SK-N-SH (cell line): ENCODE measurements around the gene B3GNT3. TPM values are rescaled to one million over a fixed set of nuclear protein-coding genes. Genes with fewer than 3 reads are reported as not detected.
"Not testable (repeated sequence)": the region's sequence is repeated elsewhere in the genome, so short reads cannot be mapped to it uniquely, and the experiment has no call there.

Experiments
- CTCF ChIA-PET: fragments of 300-600, 350-600 bp; formaldehyde crosslinking; extraction: SDS; loops from one replicate; lab custom pipeline; 2021; lab: Yijun Ruan, JAX
- POLR2A ChIA-PET: fragments of 350-600 bp; sonication (Branson Sonifier 250); formaldehyde crosslinking; extraction: SDS; loops from one replicate; lab custom pipeline; 2020; ENCODE audit warnings: antibody characterized with exemption, inconsistent platforms; lab: Yijun Ruan, JAX
- DNase-seq: peaks from one replicate; pipeline ENCODE4 v3.0.0; 2012
- H2AFZ ChIP-seq: fragments of 200-600 bp; sonication (generic); 2 replicates; pipeline ENCODE4 v1.8.1; 2016; ENCODE audit warnings: antibody characterized with exemption, mild to moderate bottlenecking, low read depth
- H3F3A ChIP-seq: fragments of 200-600 bp; sonication (generic); replicated peaks from 2 replicates; pipeline ENCODE3; 2016; ENCODE audit warnings: antibody characterized with exemption, mild to moderate bottlenecking; ENCODE audit not compliant: insufficient read depth
- H3K27ac ChIP-seq, 2 experiments: fragments of 200-500 bp in 1 of 2; fragments of 200-600 bp in 1 of 2; sonication (Bioruptor generic) in 1 of 2; sonication (generic), shearing (Covaris generic) in 1 of 2; 2 replicates each; pipeline versions ENCODE4 v1.5.1 to v1.6.1; 2014 to 2016; ENCODE audit warnings: low read depth in 2 of 2, inconsistent platforms in 1 of 2, low read length in 1 of 2, mild to moderate bottlenecking in 1 of 2, mixed read lengths in 1 of 2
- H3K27me3 ChIP-seq: fragments of 200-600 bp; sonication (generic), shearing (Covaris generic); 2 replicates; pipeline ENCODE4 v1.6.1; 2016; ENCODE audit warnings: mixed run types; ENCODE audit not compliant: insufficient read depth
- H3K36me3 ChIP-seq, 2 experiments: fragments of 200-500 bp in 1 of 2; fragments of 200-600 bp in 1 of 2; sonication (Bioruptor generic) in 1 of 2; sonication (generic) in 1 of 2; replicated peaks in 1 of 2; 2 replicates each; pipeline versions ENCODE3 to v1.5.1; 2014 to 2016; ENCODE audit warnings: low read length in 1 of 2, mild to moderate bottlenecking in 1 of 2; ENCODE audit not compliant: insufficient read depth in 2 of 2, control insufficient read depth in 1 of 2
- H3K4me1 ChIP-seq, 2 experiments: fragments of 200-500 bp in 1 of 2; fragments of 200-600 bp in 1 of 2; sonication (Bioruptor generic) in 1 of 2; sonication (generic), shearing (Covaris generic) in 1 of 2; 2 replicates each; pipeline versions ENCODE4 v1.5.1 to v1.6.1; 2014 to 2016; ENCODE audit warnings: low read depth in 1 of 2, low read length in 1 of 2, mixed run types in 1 of 2; ENCODE audit not compliant: insufficient read depth in 2 of 2, control insufficient read depth in 1 of 2
- H3K4me2 ChIP-seq: fragments of 200-600 bp; sonication (generic), shearing (Covaris generic); 2 replicates; pipeline ENCODE4 v1.6.1; 2017; ENCODE audit warnings: mixed run types
- H3K4me3 ChIP-seq, 2 experiments: fragments of 200-500 bp in 1 of 2; fragments of 200-600 bp in 1 of 2; sonication (Bioruptor generic) in 1 of 2; sonication (generic), shearing (Covaris generic) in 1 of 2; 2 replicates each; pipeline versions ENCODE4 v1.5.1 to v1.8.1; 2014 to 2016; ENCODE audit warnings: low read depth in 2 of 2, inconsistent platforms in 1 of 2, low read length in 1 of 2, mild to moderate bottlenecking in 1 of 2, mixed read lengths in 1 of 2, moderate library complexity in 1 of 2
- H3K79me2 ChIP-seq: fragments of 200-600 bp; sonication (generic); 2 replicates; pipeline ENCODE4 v1.8.1; 2017; ENCODE audit warnings: mild to moderate bottlenecking; ENCODE audit not compliant: insufficient read depth
- H3K9ac ChIP-seq: fragments of 200-600 bp; sonication (generic); 2 replicates; pipeline ENCODE4 v1.6.1; 2017; ENCODE audit warnings: mixed run types
- H3K9me2 ChIP-seq: fragments of 200-600 bp; sonication (generic); 2 replicates; pipeline ENCODE4 v1.6.1; 2017; ENCODE audit warnings: mixed run types
- H3K9me3 ChIP-seq: fragments of 200-600 bp; sonication (generic); 2 replicates; pipeline ENCODE4 v1.6.1; 2017; ENCODE audit warnings: mixed run types, mild to moderate bottlenecking, moderate library complexity
- H4K20me1 ChIP-seq: fragments of 200-600 bp; sonication (generic); 2 replicates; pipeline ENCODE4 v1.6.1; 2017; ENCODE audit warnings: mild to moderate bottlenecking, mixed run types; ENCODE audit not compliant: insufficient read depth
- EZH2phosphoT487 ChIP-seq: fragments of 200-600 bp; sonication (generic); IDR thresholded peaks from 2 replicates; pipeline ENCODE4 v1.6.1; 2017; ENCODE audit warnings: low read depth, mixed run types, mild to moderate bottlenecking, antibody characterized with exemption, moderate library complexity, borderline replicate concordance
- FOSL2 ChIP-seq: IDR thresholded peaks from 2 replicates; pipeline ENCODE4 v1.4.0; 2012; ENCODE audit warnings: low read depth, mild to moderate bottlenecking, moderate library complexity, borderline replicate concordance
- FOXJ3 ChIP-seq: sonication (generic); formaldehyde crosslinking; IDR thresholded peaks from 2 replicates; pipeline ENCODE4 v1.5.1; 2020; ENCODE audit warnings: mild to moderate bottlenecking, missing genetic modification reagents
- GABPA ChIP-seq: IDR thresholded peaks from 2 replicates; pipeline ENCODE4 v1.4.0; 2012; ENCODE audit warnings: low read depth, mild to moderate bottlenecking
- GATA2 ChIP-seq: sonication (generic); formaldehyde crosslinking; IDR thresholded peaks from 2 replicates; pipeline ENCODE4 v1.5.0; 2020; ENCODE audit warnings: mild to moderate bottlenecking, missing genetic modification reagents
- JUND ChIP-seq: IDR thresholded peaks from 2 replicates; pipeline ENCODE4 v1.4.0; 2012
- POLR2AphosphoS5 ChIP-seq: IDR thresholded peaks from 2 replicates; pipeline ENCODE4 v1.6.1; 2012; ENCODE audit warnings: low read depth, low read length
- RCOR1 ChIP-seq: fragments of 150-350 bp; IDR thresholded peaks from 2 replicates; pipeline ENCODE4 v1.6.1; 2017; ENCODE audit warnings: antibody characterized with exemption, low read length
- TCF12 ChIP-seq: IDR thresholded peaks from 2 replicates; pipeline ENCODE4 v1.4.0; 2012
- WGBS: methylation state at CpG from one replicate; pipeline ENCODE4 v1.1.6; 2017; ENCODE audit warnings: low lambda C conversion rate; 5-methylcytosine and 5-hydroxymethylcytosine counted together
- polyA plus RNA-seq, 3 experiments: library from polyadenylated mRNA; depleted of rRNA; stranded (reverse); fragments of >200 nt; gene quantifications; 2 replicates each; pipeline ENCODE4 v1.2.3, GENCODE V29; 2012
- TF ChIP-seq, protein P1 (sequence below): fragments of 200-600 bp; sonication (generic); IDR thresholded peaks from 2 replicates; pipeline ENCODE4 v1.6.1; 2017; ENCODE audit warnings: antibody characterized with exemption, mild to moderate bottlenecking, moderate library complexity
- TF ChIP-seq, protein P2 (sequence below): fragments of 150-350 bp; IDR thresholded peaks from 2 replicates; pipeline ENCODE4 v1.6.1; 2016; ENCODE audit warnings: mild to moderate bottlenecking, low read depth, low read length
- TF ChIP-seq, protein P3 (sequence below): IDR thresholded peaks from 2 replicates; pipeline ENCODE4 v1.4.0; 2012; ENCODE audit warnings: low read depth, borderline replicate concordance
- TF ChIP-seq, protein P4 (sequence below): IDR thresholded peaks from 2 replicates; pipeline ENCODE4; 2012

Gene B3GNT3
- polyA plus RNA-seq, 1 of the 3 experiments (the other 2 are of a cell fraction) = not detected

DNA sequence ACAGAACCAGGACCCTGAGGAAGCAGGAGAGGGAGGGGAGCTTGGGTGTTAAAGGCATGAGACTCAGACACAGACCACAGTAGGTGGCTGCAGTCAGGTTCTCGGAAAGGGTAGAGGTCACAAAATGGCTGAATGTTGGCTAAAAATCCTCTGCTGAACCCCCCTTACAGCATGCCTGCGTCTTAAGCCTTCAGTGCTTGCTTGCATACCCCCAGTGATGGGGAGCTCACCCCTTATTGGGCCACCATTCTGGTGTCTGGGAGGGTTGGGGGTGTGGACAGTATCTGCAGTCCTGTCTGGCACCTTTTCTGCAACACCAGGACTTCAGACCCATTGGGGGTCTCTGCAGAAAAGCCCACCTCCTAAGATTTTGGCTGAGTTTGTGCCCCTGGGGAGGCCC, 14.2 kb upstream of the B3GNT3 start:
- POLR2A ChIA-PET = no interaction called here
- Histone ChIP-seq H3K79me2 (no peaks in the 10 kb centered on the region), H3K9me3 (no peaks in the 10 kb centered on the region), H3K4me3 (no peak overlapping the region), H3F3A (no peaks in the 10 kb centered on the region), H3K9ac (no peak overlapping the region), H3K36me3 (no peaks in the 10 kb centered on the region), H4K20me1 (no peaks in the 10 kb centered on the region), H3K27me3 (no peaks in the 10 kb centered on the region), H3K27ac (no peak overlapping the region), H3K4me1 (peaks cover 0 to 3% of the 10 kb centered on the region in 2 experiments; a peak in 1 of 4 replicates), H2AFZ (no peak overlapping the region), H3K9me2 (no peaks in the 10 kb centered on the region), H3K4me2 (no peak overlapping the region)
- CTCF ChIA-PET = interaction anchor here (1.5 to 1.9 kb wide), 2 partner anchors 75 to 76 kb away, joined by 4 to 7 read pairs; no protein-coding TSS in a partner anchor
- 86% methylated on average over 1 of the region's 2 CpGs for WGBS
- TF ChIP-seq JUND (no peak), TCF12 (no peak), POLR2AphosphoS5 (no peak), GATA2 (CRISPR knock-in tag) (no peak), EZH2phosphoT487 (no peak), FOXJ3 (CRISPR knock-in tag) (no peak), RCOR1 (no peak), FOSL2 (no peak), GABPA (no peak)
- TF ChIP-seq, protein P1, sequence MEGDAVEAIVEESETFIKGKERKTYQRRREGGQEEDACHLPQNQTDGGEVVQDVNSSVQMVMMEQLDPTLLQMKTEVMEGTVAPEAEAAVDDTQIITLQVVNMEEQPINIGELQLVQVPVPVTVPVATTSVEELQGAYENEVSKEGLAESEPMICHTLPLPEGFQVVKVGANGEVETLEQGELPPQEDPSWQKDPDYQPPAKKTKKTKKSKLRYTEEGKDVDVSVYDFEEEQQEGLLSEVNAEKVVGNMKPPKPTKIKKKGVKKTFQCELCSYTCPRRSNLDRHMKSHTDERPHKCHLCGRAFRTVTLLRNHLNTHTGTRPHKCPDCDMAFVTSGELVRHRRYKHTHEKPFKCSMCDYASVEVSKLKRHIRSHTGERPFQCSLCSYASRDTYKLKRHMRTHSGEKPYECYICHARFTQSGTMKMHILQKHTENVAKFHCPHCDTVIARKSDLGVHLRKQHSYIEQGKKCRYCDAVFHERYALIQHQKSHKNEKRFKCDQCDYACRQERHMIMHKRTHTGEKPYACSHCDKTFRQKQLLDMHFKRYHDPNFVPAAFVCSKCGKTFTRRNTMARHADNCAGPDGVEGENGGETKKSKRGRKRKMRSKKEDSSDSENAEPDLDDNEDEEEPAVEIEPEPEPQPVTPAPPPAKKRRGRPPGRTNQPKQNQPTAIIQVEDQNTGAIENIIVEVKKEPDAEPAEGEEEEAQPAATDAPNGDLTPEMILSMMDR = no peak
- TF ChIP-seq, protein P2, sequence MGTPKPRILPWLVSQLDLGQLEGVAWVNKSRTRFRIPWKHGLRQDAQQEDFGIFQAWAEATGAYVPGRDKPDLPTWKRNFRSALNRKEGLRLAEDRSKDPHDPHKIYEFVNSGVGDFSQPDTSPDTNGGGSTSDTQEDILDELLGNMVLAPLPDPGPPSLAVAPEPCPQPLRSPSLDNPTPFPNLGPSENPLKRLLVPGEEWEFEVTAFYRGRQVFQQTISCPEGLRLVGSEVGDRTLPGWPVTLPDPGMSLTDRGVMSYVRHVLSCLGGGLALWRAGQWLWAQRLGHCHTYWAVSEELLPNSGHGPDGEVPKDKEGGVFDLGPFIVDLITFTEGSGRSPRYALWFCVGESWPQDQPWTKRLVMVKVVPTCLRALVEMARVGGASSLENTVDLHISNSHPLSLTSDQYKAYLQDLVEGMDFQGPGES = no peak
- TF ChIP-seq, protein P3, sequence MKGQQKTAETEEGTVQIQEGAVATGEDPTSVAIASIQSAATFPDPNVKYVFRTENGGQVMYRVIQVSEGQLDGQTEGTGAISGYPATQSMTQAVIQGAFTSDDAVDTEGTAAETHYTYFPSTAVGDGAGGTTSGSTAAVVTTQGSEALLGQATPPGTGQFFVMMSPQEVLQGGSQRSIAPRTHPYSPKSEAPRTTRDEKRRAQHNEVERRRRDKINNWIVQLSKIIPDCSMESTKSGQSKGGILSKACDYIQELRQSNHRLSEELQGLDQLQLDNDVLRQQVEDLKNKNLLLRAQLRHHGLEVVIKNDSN = no peak
- TF ChIP-seq, protein P4, sequence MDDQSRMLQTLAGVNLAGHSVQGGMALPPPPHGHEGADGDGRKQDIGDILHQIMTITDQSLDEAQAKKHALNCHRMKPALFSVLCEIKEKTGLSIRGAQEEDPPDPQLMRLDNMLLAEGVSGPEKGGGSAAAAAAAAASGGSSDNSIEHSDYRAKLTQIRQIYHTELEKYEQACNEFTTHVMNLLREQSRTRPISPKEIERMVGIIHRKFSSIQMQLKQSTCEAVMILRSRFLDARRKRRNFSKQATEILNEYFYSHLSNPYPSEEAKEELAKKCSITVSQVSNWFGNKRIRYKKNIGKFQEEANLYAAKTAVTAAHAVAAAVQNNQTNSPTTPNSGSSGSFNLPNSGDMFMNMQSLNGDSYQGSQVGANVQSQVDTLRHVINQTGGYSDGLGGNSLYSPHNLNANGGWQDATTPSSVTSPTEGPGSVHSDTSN = no peak
- no peak for DNase-seq

DNA sequence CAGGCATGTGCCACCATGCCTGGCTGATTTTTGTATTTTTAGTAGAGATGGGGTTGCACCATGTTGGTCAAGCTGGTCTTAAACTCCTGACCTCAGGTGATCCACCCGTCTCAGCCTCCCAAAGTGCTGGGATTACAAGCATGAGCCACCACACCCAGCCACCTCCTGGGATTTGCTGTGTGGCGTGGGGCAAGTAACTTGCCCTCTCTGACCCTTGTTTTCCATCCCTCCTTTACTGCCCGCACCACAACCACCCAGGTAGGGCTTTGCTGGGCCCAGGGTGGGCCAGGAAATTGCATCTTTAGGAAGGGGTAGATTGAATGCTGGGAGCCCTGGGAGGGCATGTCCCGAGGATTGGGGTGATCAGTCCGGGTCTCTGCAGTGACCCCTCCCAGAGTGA, 11.2 kb upstream of the B3GNT3 start:
- WGBS = 51% methylated on average over 2 of the region's 5 CpGs
- H3K9me2 ChIP-seq, H3K4me3 ChIP-seq, H4K20me1 ChIP-seq, H3K4me1 ChIP-seq, H3K9ac ChIP-seq, H3K27me3 ChIP-seq, H3F3A ChIP-seq, H3K27ac ChIP-seq, DNase-seq, H3K79me2 ChIP-seq, H3K9me3 ChIP-seq, H3K36me3 ChIP-seq, H3K4me2 ChIP-seq, H2AFZ ChIP-seq: not testable (repeated sequence)
- ChIA-PET POLR2A (interaction anchor here (1.0 to 1.2 kb wide), 2 partner anchors 72 to 178 kb away, joined by 3 to 4 read pairs; no protein-coding TSS in a partner anchor), CTCF (interaction anchor here (0.8 to 3.5 kb wide), 23 partner anchors 9 to 177 kb away, joined by 3 to 32 read pairs (median 4); partner anchors contain the start of genes CCDC124 and RPL18A)
